Hematopoietic multipotent progenitor cell treated with erythropoietin and hydrocortisone succinate and interleukin-3 and kit ligand, for 15 days (in vitro differentiated cells): Measurements from ENCODE around the gene FMNL2.
A peak's percentile ranks its signal among the peaks of the same experiment; 100 is the strongest.

Experiments
- DNase-seq: peaks from one replicate; pipeline ENCODE4 v3.0.0-alpha.2; 2015; ENCODE audit warnings: low spot score

FMNL2 gene

GRCh38 chr2:152618193-152618564, 283.2 kb downstream of the FMNL2 start:
- no peak for DNase-seq

- peak; percentile 45 for DNase-seq
Observed at GRCh38 chr2:152620208-152620607, 285.2 kb downstream of the FMNL2 start.

GRCh38 chr2:152620985-152621384, 286.0 kb downstream of the FMNL2 start:
- peak; percentile 50 for DNase-seq

- DNase-seq = no peak
Observed at GRCh38 chr2:152622219-152622618, 287.2 kb downstream of the FMNL2 start.

DNA sequence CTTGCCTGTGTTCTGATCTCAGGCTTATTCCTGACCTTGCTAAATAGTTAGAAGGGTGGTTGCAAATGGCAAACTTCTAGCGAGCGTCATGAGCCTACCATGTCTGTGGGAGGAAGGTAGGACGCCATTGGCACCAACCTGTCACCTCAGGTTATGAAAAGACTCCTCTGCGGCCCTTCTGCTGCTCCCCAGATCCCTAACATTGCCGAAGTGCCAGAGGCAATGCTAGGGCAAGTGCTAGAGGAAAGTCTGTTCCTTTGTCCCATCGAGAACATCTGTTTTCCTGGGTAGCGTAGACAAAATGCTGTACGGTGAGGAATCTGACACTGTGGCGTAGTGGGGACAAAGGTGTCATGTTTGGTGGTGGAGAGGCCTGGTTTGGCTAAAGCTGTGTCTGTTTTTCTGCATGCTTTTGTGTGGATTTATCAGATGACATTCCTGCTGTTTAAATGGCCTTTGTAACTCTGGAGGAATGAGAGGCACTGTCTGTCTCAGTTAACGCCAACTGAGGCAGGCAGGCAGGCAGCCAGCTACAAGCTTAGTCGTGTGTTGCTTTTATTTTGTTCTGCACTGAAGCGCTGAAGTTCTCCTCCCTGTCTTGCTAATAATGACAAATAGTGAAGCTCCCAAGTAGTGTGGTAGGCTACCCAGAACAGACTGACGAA, 288.2 kb downstream of the FMNL2 start:
- no peak for DNase-seq

DNA sequence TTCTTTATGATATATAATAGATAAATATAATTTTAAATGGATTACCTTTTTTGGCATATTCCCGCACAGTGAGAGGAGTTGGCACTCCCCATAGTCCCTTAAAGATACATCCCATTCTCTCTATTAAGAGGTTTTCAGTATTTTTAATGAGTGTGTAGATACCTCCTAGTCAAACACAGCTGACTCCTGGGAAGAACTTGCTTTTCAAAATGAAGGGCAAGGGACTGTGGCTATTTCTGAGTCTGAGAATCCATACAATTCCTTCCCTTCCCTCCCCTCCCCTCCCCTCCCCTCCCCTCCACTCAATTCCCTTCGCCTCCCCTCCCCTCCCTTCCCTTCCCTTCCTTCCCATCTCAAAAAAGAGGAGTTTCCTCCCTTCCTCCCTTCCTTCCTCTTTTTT, 288.8 kb downstream of the FMNL2 start:
- no peak for DNase-seq

DNA sequence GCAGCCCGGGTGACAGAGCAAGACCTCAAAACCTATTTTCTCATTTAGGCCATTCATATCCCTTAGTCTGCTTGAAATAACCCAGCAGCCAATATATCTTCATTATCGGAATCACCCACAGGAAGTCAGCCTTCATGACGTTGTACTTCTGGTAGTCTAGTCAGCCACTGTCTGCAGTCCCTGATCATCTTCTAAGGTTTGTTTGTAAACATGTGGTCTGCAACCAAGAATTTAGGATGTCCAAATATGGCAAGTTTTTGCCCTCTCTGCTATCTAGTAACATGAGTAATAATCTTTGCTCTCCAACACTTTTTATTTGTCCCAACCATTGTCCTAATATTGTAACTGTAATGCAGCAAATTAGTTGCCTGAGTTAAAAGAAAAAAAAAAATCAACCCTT, 289.8 kb downstream of the FMNL2 start:
- DNase-seq = peak; percentile 59

GRCh38 chr2:152626911-152627339, 292.0 kb downstream of the FMNL2 start:
- DNase-seq = no peak

DNA sequence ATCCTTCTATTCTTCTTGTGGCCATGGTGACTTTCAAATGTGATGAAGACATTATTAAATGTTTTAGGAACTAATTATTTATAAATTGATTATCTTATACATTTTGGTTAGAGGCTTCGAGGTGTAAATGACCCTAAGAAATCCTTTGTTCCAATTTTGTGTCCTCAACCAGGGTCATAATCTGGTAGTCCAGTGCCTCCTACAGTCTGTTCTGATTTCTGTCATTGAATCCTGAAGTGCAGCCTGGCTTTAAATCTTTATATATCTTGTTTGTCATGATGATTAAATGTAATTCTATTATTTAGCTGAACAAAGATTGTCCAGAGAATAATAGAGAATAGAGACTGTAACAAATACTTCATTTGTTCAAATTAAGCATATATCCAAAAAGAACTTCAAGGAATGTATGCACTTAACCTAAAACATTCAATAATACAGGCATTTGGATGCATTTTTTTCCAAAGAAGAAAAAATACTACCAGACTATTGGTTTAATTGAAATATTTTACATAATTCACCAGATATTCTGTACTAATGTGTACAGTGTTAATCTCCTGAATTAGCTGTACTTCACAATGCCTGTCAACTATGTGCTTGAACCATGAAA, 292.5 kb downstream of the FMNL2 start:
- DNase-seq = peak; percentile 69

- DNase-seq = no peak
Observed at GRCh38 chr2:152629202-152629601, 294.2 kb downstream of the FMNL2 start.

- DNase-seq = no peak
Observed at GRCh38 chr2:152630466-152630865, 295.5 kb downstream of the FMNL2 start.

DNA sequence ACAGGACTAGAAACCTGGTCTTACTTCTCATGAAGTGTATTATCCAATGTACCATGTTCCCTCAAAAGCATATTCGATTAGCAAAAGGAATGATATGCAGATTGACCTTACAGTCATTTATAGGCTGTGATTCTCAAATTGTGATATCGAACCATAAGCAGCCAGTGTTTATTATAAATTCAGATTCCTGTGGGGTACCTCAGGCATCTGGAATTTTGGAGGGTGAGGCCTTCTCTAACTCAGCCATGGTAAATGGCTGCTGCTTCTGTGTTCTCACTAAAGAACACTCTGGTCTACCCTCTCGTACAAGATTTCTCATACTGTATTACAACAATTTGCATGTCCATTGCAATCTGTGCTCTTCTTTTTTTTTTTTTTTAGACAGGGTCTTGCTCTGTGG, 297.8 kb downstream of the FMNL2 start:
- DNase-seq = no peak

DNA sequence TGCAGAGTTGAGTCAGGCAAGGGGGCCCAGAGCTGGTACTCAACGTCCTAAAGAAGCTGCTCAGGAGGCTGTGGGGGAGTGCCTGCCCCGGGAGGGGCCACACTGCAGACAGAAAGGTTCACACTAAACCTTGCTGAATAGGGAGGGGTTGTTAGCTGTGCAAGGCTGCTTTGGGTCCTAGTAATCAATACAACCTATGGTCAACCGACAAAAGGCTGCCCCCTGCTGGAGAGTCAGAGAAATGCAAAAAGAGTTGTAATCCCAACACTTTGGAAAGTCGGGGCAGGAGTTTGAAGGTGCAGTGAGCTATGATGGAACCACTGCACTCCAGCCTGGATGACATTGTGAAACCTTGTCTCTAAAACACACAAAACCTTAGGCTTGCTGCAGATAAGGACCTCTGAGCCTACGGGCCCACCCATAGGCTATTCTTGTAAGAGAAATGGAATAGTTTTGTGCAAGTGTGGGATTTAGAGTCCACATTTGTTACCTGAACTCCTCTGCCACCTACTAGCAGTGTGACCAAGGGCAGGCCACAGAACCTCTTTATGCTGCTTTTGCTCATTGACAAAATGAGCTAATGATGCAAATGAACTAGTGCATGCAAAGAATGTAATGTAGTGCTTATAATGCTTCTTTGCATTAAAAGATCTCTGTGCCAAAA, 300.8 kb downstream of the FMNL2 start:
- peak; percentile 81 for DNase-seq

- DNase-seq = no peak
Observed at GRCh38 chr2:152637251-152637650, 302.3 kb downstream of the FMNL2 start.

DNA sequence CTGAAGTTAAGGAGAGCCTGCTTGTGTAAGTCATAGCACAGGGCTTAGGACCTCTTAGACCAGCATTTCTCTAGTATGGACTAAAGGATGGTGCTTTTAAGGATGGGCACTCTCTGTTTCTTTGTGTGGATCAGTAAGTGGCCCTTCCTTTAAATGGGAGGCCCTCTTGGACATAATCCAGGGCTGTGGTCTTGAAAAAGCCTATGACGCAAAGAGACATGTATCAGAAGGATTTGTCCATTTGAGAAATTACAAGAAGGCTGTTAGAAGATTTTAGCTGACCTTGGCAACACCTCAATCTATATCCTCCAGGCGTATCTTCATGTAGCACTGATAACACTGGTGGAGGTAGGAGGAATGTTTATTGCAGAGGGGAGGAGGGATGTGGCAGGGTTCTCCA, 303.1 kb downstream of the FMNL2 start:
- no peak for DNase-seq

GRCh38 chr2:152638590-152638989, 303.6 kb downstream of the FMNL2 start:
- DNase-seq = no peak

DNA sequence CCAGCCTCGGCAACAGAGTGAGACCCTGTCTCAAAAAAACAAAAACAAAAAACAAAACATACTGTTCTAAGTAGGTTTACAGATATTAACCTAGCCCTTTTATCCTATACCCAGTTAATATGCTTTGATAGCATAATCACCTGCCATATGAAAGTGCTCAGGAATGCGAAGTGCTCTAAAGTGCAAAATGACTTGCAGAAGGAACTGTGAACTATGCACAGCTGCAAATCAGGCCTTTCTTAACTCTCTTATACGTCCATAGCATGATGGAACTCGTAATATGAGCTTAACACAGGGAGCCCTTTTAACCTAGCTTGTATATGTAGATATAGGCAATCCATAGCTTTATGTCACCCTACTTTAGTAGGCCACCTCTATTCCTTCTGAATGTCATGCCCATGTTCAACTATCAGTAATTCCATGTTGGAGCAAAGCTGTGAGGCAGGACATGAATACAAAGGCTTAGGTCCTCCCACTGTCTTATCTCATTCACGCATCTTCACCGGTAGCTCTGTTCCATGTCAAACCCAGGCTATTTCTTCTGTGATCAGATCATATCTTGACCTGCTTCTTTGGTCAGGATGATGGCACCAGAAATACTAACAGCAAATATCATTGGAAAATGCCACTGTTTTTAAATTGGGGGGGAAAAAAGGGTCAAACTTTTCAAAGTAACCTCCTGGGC, 309.4 kb downstream of the FMNL2 start:
- no peak for DNase-seq

- DNase-seq = no peak
Observed at GRCh38 chr2:152646264-152646663, 311.3 kb downstream of the FMNL2 start.

DNA sequence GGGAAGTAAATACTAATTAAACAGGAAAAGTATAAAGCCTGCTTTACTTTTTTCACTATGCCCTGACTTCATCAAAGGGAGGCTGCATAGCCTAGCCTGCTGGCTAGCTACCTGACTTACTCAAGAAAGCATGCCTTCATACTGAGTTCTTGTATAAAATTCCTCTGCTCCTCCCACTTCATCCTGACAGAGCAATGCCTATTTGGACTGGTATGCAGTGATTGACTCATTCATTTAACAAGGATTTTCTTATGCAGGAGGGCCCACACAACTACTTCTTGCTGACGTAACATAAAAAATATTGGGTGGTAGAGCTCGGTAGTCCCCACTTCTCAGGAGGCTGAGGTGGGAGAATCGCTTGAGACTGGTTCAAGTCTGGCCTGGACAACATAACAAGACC, 311.8 kb downstream of the FMNL2 start:
- DNase-seq = no peak

DNA sequence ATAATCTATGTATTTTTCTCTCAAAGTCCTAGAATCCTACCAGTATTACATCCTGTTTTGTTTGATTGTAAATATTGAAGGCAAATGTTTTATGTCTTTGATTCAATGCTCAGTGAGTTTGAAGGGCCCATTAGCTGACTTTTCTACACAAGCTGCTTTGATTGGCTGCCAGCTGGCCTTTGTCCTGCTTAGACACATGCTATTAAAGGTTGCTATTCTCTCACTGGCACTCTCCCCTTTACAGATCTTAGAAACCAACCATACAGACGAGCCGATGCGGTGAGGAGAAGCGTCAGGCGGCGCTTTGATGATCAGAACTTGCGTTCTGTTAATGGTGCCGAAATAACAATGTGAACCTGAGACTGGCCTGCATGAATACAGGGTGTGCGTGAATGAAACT, 312.6 kb downstream of the FMNL2 start:
- DNase-seq = no peak

GRCh38 chr2:152648336-152648735, 313.4 kb downstream of the FMNL2 start:
- no peak for DNase-seq

DNA sequence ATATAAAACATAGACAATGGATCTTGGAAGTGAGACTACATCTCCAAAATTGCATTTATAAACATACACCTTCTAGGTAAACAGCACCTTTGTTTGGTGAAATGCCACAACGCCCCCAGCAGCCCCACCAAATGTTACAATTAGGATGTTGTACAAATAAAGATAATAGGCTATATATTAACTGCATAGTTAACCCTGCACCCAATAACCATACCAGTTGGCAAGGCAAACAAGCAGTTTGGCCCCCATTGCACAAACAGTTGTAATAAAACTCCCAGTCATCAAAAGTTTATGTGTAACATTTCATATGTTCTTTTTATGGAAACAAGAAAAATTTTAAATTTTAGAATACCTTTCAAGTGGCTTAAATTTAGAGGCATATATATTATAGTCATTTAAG, 315.0 kb downstream of the FMNL2 start:
- DNase-seq = no peak

DNA sequence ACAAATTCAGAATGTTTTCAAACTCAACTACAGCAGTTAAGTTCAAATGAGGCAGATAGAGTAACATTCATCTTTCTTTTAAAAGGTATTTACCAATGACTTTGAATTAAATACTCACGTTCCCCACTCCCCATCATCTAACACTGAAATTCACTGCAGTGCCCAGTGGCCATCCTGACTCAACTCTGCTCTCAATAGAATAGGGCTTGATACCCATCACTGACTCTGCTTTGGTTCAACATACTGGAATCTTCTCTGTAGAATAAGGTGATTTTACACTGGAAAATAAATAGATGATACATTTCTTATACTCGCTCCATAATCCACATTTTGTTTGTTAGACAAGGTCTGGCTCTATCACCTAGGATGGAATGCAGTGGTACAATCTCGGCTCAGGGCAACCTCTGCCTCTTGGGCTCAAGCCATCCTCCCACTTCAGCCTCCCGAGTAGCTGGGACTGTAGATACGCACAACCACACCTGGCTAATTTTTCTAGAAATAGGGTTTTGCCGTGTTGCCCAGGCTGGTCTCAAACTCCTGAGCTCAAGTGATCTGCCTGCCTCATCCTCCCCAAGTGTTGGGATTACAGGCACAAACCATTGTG, 315.9 kb downstream of the FMNL2 start:
- no peak for DNase-seq
